RWPE2 (cell line): Measurements from ENCODE around the gene PNPLA3.

Experiments
- ATAC-seq: fragments of 200-7000 bp; cut with Tn5 transposase; 3 replicates; pipeline ENCODE4 v1.9.1; 2021; ENCODE audit warnings: low read depth
- DNase-seq: peaks from one replicate; pipeline ENCODE4 v3.0.0-alpha.2; 2020; ENCODE audit warnings: low spot score
- H3K27ac ChIP-seq: fragments of 450-650 bp; 2 replicates; pipeline ENCODE4 v1.5.1; 2017; ENCODE audit warnings: mild to moderate bottlenecking; ENCODE audit not compliant: poor library complexity, severe bottlenecking
- H3K27me3 ChIP-seq: fragments of 250-450 bp; sonication (Bioruptor Pico); 2 replicates; pipeline ENCODE4 v1.5.1; 2021; ENCODE audit warnings: mild to moderate bottlenecking, moderate library complexity; ENCODE audit not compliant: insufficient read depth, poor library complexity, severe bottlenecking
- H3K36me3 ChIP-seq: fragments of 250-450 bp; sonication (Bioruptor Pico); 2 replicates; pipeline ENCODE4 v1.5.1; 2020; ENCODE audit warnings: low read depth, mild to moderate bottlenecking, moderate library complexity
- H3K4me1 ChIP-seq: fragments of 250-450 bp; sonication (Bioruptor Pico); 2 replicates; pipeline ENCODE4 v1.5.1; 2021; ENCODE audit warnings: mild to moderate bottlenecking, moderate library complexity; ENCODE audit not compliant: insufficient read depth, poor library complexity, severe bottlenecking
- H3K4me3 ChIP-seq: fragments of 250-450 bp; sonication (Bioruptor Pico); 2 replicates; pipeline ENCODE4 v1.5.1; 2021; ENCODE audit warnings: mild to moderate bottlenecking, moderate library complexity; ENCODE audit not compliant: severe bottlenecking
- H3K9me3 ChIP-seq: fragments of 250-450 bp; sonication (Bioruptor Pico); 2 replicates; pipeline ENCODE4 v1.5.1; 2021; ENCODE audit warnings: mild to moderate bottlenecking, moderate library complexity; ENCODE audit not compliant: severe bottlenecking
- TF ChIP-seq, protein P1 (sequence below): fragments of 450-650 bp; IDR thresholded peaks from one replicate; pipeline ENCODE4 v1.5.1; 2017; ENCODE audit warnings: mild to moderate bottlenecking, moderate library complexity; ENCODE audit not compliant: poor library complexity, severe bottlenecking

PNPLA3 gene

DNA sequence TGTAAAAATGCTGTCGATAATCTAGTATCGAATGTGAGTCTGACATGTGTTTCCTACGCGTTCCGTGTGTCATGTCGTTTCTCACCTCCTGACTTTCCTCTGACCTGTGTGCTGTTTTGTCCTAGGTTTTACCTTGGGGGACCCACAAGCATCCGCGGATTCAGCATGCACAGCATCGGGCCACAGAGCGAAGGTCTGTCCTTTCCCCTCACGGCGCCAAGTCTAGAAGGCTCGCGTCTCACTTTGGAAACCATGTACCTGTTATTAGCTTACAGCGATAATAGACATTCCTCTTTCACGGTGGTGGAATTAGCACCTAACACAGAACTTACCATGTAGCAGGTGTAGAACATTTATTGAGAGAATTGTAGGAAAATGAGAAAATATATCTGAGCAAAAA, 60.2 kb downstream of the PNPLA3 start:
- no peaks in the 10 kb centered on the region for H3K9me3 ChIP-seq
- no peak overlapping the region for H3K4me3 ChIP-seq
- TF ChIP-seq, protein P1, sequence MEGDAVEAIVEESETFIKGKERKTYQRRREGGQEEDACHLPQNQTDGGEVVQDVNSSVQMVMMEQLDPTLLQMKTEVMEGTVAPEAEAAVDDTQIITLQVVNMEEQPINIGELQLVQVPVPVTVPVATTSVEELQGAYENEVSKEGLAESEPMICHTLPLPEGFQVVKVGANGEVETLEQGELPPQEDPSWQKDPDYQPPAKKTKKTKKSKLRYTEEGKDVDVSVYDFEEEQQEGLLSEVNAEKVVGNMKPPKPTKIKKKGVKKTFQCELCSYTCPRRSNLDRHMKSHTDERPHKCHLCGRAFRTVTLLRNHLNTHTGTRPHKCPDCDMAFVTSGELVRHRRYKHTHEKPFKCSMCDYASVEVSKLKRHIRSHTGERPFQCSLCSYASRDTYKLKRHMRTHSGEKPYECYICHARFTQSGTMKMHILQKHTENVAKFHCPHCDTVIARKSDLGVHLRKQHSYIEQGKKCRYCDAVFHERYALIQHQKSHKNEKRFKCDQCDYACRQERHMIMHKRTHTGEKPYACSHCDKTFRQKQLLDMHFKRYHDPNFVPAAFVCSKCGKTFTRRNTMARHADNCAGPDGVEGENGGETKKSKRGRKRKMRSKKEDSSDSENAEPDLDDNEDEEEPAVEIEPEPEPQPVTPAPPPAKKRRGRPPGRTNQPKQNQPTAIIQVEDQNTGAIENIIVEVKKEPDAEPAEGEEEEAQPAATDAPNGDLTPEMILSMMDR: no peak
- H3K4me1 ChIP-seq: no peaks in the 10 kb centered on the region
- H3K27ac ChIP-seq: no peak overlapping the region
- DNase-seq (no peak), ATAC-seq (no peak)
- no peaks in the 10 kb centered on the region for H3K27me3 ChIP-seq
- peaks cover 79% of the 10 kb centered on the region for H3K36me3 ChIP-seq

DNA sequence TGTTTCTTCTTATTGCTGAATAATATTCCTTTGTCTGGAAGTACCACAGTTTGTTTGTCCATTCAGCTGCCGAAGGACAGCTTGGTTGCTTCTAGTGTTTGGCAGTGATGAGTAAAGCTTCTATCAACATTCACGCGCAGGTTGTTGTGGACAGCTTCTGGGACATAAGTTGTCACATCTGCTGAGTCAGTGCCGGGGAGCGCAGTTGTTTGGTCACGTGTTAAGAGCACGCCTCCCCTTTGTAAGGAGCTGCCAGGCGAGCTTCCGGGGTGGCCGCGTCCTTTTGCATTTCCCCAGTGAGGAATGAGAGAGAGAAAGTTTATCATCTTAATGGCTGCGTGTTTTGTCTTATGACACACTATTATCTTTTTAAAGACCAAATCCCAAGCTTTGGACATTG, 61.9 kb downstream of the PNPLA3 start:
- Histone ChIP-seq H3K27ac (no peak overlapping the region), H3K4me1 (no peaks in the 10 kb centered on the region), H3K4me3 (no peak overlapping the region), H3K9me3 (no peaks in the 10 kb centered on the region), H3K27me3 (no peaks in the 10 kb centered on the region), H3K36me3 (peaks cover 82% of the 10 kb centered on the region)
- ATAC-seq (no peak), DNase-seq (no peak)
- TF ChIP-seq, protein P1: no peak

DNA sequence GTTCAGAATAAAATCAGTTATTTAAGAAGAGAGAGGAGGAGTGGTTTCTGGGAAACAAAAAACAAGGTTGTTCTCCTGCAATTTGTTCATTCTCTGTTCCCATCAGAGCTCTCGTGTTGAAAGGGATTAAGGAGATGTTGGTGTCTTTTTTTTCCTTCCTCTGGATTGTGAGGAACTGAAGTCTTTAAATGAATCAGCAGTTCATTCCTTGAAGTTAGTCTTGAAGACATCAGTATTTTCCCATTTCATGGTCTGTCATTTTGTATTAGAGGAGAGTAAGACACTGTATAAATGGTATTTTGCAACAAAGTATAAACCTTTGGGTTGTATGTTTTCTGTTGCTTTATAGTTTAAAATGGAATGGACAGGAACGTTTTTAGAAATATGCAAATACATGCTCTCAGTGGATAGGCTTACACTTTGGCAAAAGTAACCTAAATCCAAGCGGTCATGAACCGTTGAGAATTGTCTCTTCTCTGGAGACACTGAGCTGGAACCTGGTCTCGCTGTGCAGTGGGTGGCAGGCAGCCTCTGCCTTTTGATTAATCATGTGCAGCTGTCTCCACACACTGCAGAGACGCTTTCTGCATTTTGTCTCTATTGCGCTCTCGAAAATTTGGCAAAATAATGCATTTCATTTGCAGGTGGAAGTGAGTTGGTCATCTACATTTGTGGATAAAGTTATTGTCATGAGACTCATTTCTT, 64.7 kb downstream of the PNPLA3 start:
- no peaks in the 10 kb centered on the region for H3K27me3 ChIP-seq
- H3K4me1 ChIP-seq: no peaks in the 10 kb centered on the region
- TF ChIP-seq, protein P1: no peak
- H3K4me3 ChIP-seq: no peak overlapping the region
- peaks cover 78% of the 10 kb centered on the region for H3K36me3 ChIP-seq
- ATAC-seq (no peak), DNase-seq (no peak)
- H3K27ac ChIP-seq: no peak overlapping the region
- no peaks in the 10 kb centered on the region for H3K9me3 ChIP-seq

DNA sequence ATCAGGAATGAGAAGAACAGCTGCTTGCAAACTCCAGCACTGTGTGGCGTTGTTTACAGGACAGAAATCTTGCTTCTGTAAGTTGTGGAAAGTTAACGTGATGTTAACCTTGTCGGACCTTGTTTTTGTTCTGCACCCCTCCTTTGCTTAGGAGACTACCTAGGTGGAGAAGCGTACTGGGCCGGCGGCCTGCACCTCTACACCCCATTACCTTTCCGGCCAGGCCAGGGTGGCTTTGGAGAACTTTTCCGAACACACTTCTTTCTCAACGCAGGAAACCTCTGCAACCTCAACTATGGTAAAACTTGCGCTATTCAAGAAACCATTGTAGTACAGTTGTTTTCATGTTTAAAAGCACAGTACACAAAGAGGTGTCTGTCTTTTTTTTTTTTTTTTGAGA, 65.4 kb downstream of the PNPLA3 start:
- Histone ChIP-seq H3K27me3 (no peaks in the 10 kb centered on the region), H3K4me3 (no peak overlapping the region), H3K9me3 (no peaks in the 10 kb centered on the region), H3K27ac (no peak overlapping the region), H3K36me3 (peaks cover 78% of the 10 kb centered on the region), H3K4me1 (no peaks in the 10 kb centered on the region)
- DNase-seq (no peak), ATAC-seq (no peak)
- TF ChIP-seq, protein P1: no peak

DNA sequence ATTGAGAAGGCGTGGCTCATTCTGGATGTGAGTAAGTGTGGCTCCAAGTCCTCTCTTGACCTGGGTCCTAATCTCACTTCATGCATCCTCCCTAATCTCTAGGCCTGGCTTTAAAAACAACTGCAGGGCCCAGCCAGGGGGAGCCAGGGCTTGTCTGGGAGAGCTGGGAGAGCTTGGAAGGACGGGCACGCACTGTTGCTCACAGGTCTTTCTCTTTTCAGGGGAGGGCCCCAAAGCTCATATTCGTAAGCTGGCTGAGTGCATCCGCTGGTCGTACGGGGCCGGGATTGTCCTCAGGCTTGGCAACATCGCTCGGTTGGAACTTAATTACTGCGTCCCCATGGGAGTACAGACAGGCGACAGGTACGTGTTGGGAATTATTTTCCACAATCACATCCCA, 66.4 kb downstream of the PNPLA3 start:
- ATAC-seq (no peak), DNase-seq (no peak)
- Histone ChIP-seq H3K36me3 (peaks cover 78% of the 10 kb centered on the region), H3K4me3 (no peak overlapping the region), H3K27me3 (no peaks in the 10 kb centered on the region), H3K4me1 (no peaks in the 10 kb centered on the region), H3K9me3 (no peaks in the 10 kb centered on the region), H3K27ac (no peak overlapping the region)
- TF ChIP-seq, protein P1: no peak
